Measurements from ENCODE around the gene BYSL.

DNA sequence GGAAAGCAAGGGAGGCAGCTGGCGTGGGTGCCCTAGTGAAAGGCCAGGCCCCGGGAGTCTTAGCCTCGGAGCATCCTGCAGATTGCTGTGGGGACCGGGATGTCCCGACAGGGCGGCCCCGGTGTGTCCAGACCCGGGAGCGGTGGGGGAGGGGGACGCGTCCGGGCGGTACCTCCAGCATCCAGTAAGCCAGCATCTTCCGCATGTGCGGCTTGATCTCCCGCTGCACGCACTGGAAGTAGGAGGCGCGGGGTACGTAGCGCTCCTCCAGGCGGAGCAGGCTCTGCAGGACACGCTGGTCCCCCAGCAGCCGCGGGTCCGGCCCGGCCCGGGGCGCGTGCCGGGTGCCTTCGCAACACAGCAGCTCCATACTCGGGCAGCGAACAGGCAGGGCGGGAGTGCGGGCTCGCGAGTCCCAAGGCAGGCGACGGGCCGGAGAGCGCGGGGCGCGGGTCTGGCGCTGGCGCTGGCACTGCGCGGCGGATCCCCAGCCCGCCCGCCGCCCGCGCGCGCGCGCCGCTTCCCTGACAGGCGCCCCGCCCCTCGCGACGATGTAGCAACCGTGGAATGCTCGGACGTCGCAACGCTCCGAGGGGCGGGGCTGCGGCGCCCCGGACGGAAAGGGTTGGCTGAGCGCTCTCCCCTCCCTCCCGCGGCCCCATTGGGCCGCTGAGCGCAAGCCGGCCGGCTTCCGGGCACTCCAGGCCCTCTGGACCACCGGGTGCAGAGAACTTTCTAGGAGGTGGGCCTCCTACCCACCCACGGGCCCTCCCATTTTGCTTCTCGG is 20.2 kb downstream of the BYSL start, which contains the start of gene CCND3:
- TF ChIP-seq BHLHE40 (IDR thresholded peaks at IDR 0.05; ENCODE audit: low read depth, low read length), result no peak
- TF ChIP-seq, protein P1, sequence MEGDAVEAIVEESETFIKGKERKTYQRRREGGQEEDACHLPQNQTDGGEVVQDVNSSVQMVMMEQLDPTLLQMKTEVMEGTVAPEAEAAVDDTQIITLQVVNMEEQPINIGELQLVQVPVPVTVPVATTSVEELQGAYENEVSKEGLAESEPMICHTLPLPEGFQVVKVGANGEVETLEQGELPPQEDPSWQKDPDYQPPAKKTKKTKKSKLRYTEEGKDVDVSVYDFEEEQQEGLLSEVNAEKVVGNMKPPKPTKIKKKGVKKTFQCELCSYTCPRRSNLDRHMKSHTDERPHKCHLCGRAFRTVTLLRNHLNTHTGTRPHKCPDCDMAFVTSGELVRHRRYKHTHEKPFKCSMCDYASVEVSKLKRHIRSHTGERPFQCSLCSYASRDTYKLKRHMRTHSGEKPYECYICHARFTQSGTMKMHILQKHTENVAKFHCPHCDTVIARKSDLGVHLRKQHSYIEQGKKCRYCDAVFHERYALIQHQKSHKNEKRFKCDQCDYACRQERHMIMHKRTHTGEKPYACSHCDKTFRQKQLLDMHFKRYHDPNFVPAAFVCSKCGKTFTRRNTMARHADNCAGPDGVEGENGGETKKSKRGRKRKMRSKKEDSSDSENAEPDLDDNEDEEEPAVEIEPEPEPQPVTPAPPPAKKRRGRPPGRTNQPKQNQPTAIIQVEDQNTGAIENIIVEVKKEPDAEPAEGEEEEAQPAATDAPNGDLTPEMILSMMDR (IDR thresholded peaks at IDR 0.05), result no peak
